Adrenal gland (tissue), 5 donors: Measurements from ENCODE around the gene JOSD2.

ENCODE experiments used
- CTCF ChIP-seq, 6 experiments: fragments of 450-650 bp in 4 of 6; fragments of 200-600 bp in 2 of 6; sonication (generic) in 1 of 6; IDR thresholded peaks; 1 replicate in 5 of 6; 2 replicates in 1 of 6; pipeline versions ENCODE4 v1.5.1 to v1.8.0; 2016 to 2021; ENCODE audit warnings: antibody characterized with exemption in 6 of 6, mild to moderate bottlenecking in 2 of 6, moderate library complexity in 1 of 6
- POLR2A ChIP-seq, 2 donors: fragments of 450-650 bp; IDR thresholded peaks; one replicate each; pipeline ENCODE4 v1.6.1; 2017; ENCODE audit warnings: antibody characterized with exemption in 2 of 2, mild to moderate bottlenecking in 2 of 2, moderate library complexity in 1 of 2
- donor health status: DM: no; HTN: no; CAD: no.

GRCh38 chr19:50516456-50516855 lies 5.5 kb upstream of the JOSD2 start:
- no peak for TF ChIP-seq CTCF (IDR thresholded peaks at IDR 0.05)
- TF ChIP-seq POLR2A (IDR thresholded peaks at IDR 0.05): no peak
